HG02642 (cell line): ENCODE results near the gene SAP130.

Experiments used
- ATAC-seq: cut with Tn5 transposase; IDR thresholded peaks from one replicate; pipeline ENCODE4 v1.9.1; 2021; ENCODE audit warnings: mild to moderate bottlenecking; ENCODE audit not compliant: unreplicated experiment, poor library complexity

Gene SAP130

DNA sequence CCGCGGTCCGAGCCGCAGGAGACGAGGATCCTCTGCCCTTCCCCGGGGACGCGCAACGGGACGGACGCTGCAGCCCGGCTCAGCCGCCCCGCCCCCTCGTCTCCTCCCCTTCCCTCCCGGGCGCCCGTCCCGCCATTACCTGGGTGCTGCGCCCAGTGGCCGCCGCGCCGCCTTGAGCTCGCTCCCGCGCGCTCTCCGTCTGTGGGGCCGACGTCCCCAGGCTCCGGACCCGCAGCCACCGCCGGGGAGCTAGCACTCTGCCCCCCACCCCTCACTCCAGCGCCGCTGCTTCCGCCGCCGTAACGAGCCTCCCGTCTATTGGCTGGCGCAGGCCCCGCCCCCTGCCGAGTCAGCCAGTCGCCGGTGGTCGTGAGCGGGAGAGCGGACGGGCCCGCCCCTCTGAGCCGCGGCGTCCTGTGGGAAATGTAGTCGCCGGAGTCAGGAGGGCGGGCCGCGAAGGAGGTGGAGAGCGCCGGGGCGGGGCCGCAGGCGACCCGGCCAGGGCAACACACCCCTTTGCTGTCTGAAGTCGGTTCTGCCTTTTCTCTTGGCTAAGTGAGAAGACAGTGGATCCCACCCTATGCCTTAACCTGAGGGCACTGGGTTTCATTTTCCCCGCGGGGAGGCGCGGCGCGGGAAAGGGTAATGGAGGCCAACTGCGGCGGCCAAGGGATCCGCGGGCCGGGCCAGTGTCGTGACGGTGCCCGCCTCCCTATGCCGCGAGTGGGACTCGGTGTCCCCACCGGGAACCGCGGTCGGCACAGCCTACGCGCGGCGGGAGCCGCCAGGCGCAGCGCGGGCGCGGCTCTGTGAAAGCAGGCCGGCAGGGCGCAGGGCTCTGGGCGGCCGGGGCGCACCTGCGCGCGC, at the start of gene SAP130:
Gene SAP130 (minus strand): TSS at position 259 of the 867 bp plus-strand sequence. CDS start 1,767 bp downstream, outside the sequence.
- ATAC-seq, result peak; percentile 82

DNA sequence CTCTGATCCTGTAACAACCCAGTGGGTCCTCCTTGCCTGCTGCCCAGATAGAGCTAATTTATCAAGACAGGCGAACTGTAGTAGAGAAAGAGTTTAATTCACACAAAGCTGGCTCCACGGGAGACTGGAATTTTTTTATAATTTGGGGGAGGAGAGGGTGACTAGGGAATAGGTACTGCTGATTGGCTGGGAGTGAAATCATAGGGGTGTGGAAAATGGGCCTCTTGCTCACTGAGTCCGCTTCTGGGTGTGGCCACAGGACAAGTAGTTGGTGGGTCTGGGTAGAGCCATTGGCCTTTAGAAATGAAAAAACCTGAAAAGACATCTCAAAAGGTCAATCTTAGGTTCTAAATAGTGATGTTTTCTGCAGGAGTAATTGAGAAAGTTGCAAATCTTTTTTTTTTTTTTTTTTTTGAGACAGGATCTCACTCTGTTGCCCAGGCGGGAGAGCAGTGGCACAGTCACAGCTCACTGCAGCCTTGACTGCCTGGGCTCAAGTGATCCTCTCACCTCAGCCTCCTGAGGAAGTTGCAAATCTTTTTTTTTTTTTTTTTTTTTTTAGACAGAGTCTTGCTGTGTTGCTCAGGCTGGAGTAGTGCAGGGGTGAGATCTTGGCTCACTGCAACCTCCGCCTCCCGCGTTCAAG, 48.7 kb upstream of the SAP130 start:
- no peak for ATAC-seq

DNA sequence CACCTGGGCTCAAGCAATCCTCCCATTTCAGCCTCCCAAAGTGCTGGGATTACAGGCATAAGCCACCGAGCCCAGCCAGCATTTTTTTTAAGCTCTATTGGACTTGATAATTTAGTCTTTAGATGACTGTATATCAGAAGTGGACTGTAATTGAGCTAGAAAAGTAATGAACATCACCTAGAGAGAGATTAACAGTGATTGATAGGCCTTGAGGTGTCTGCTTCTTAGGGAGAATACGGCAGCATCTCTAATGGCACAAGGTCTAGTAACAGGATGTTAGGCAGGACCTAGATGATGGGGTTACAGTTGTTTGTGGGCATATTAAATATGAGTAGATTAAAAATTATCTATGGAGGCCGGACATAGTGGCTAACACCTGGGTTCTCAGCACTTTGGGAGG, 45.4 kb upstream of the SAP130 start:
- ATAC-seq, result no peak

DNA sequence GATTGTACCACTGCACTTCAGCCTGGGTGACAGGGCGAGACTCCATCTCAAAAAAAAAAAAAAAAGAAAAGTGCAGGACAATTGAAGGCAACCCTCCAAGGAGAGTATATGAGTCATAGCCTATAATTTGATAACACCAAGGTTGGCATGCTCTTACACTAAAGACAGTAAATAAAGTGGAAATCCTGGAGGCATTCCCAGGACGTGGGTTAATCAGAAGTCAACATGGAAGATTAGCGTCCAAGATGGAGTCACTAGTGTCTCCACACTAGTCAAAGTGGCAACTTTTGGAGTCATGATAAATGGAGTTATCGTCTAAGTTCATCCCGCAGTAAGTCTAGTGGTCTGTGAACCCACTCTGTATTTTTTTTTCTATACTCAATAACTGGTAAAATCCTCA, 41.9 kb upstream of the SAP130 start:
- no peak for ATAC-seq

DNA sequence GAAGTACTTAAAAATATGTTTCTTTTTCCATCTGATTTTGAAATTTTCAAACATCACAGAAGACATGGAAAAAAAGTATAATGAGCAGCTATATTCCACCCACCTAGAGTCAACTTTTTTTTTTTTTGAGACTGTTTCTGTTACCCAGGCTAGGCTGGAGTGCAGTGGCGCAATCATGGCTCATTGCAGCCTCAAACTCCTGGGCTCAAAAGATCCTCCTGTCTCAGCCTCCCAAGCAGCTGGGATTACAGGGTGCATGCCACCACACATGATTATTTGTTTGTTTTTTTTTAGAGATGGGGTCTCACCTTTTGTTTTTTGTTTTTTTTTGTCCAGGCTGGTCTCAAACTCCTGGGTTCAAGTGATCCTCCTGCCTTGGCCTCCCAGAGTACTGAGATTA, 36.5 kb upstream of the SAP130 start:
- no peak for ATAC-seq

DNA sequence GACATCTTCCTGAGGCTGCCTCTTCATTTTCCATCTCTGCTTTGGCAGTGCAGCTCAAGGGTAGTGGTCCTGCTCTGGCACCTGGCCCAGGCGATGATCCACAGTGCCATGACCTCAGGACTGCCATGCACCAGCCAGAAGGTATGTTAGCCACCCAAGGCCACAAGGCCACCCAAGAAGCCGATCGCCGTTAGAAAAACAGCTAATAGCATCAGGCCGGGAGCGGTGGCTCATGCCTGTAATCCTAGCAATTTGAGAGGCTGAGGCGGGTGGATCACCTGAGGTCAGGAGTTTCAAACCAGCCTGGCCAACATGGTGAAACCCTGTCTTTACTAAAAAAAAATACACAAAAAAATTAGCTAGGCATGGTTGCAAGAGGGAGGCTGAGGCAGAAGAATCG, 34.7 kb upstream of the SAP130 start:
- no peak for ATAC-seq

DNA sequence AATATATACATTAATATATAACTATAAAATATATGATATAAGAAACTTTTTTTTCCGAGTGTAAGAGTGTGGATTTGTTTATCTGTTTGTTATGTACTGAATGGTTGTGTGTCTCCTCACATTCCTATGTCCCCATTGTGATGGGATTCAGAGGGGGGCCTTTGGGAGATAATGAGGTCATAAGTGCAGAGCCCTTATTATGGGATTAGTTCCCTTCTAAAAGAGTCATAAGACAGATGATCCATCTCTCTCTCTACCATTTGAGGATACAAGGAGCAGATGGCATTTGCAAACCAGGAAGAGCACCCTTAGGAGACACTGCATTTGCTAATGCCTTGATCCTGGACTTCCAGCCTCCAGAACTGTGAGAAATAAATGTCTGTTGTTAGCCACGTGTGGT, 30.3 kb upstream of the SAP130 start:
- ATAC-seq, result no peak

DNA sequence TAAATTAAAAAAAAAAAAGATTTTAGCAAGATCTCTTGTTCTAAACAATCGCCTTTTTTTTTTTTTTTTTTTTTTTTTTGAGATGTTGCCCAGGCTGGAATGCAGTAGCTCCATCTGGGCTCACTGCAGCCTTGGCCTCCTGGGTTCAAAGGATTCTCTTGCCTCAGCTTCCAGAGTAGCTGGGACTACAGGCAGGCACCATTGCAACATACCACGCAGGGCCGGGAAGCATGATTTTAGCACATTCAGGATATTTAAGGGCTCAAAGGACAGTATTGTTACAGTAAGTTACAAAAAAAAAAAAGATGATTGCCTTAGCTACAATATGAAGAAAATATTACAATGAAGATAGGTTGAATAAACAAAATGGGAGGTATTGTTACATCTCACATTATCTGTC, 29.5 kb upstream of the SAP130 start:
- no peak for ATAC-seq

DNA sequence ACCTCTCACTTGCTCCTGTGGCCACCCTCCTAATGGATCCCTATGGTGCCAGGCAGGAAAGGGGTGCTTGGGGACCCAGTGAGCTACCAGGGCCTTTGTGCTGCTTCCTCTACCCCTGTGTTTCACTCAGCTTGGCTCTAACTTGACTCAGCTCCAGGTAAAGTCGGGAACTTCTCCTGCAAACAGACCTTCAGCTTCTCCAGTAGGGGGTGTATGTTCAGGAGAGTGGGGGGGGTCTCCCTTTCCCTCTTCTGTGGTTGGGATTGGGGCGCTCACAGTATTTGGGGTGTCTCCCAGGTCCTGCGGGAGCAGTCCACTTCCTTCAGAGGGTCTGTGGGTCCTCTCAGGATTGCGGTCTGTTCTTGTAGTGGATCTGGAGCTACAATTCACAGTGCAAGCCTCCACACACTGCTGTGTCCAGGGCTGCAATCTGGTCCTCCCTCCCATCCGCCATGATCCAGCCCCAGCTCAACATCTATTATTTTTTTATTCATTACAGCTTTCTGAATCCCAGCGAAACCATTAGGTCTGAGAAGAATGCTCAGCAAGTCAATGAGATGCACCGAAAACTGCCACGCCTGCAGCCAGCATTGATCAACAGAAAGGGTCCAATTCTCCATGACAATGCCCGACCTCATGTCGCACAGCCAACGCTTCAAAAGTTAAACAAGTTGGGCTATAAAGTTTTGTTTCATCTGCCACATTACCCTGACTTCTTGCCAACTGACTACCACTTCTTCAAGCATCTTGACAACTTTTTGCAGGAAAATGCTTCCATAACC, 26.4 kb upstream of the SAP130 start:
- ATAC-seq, result no peak

DNA sequence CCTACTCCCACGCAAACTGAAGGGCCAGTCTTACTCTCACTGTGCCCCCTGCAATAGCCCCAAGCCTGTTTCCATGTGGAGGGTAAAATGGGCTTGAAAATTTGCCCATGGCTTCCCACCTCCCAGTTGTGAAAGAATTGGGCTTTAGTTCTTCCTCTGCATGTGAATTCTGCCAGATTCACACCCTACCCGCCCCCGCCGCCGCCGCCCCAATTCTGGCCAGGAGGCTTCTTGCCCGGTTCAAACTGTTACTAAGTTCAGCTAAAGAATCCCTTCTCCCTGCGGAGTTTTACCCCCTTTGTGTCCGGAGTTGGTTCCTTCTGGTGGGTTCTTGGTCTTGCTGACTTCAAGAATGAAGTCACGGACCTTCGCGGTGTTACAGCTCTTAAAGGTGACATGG, 25.5 kb upstream of the SAP130 start:
- ATAC-seq, result no peak

DNA sequence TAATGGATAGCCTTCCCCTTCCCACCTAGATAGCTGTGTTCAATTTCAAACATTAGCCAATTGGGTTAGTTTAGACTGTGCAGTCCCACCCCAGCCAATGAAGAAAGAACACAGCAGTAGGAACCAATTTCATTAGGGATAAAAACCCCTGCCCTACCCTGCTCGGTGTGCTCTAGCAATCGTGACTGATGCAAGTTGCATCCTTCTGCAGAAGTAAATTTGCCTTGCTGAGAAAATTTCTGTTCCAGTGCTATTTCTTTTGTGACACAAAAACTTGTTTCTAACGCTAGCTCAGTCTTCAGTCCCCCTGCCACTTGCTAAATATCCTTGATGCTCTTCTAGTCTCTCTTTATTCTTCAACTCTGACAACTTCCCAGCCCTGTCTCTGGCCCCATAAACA, 15.2 kb upstream of the SAP130 start:
- no peak for ATAC-seq

DNA sequence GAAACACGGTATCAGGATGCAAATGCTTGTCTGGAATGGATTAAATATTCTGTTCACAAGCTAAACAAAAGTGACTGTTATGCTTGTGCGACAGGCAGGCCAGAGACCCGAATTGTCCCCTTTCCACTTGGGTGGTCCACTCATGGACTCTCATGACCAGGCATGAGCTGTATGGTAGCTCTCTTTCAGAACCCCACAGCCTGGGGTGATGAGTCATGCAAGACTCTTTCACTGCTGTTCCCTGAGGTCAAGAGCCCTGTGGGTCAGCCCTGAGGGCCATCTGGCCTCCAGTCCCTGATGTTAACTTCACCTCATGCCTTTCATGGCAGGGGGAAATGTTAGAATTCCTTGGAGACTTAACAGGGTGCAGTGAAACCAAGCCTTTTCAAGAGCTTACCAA, 13.7 kb upstream of the SAP130 start:
- no peak for ATAC-seq

DNA sequence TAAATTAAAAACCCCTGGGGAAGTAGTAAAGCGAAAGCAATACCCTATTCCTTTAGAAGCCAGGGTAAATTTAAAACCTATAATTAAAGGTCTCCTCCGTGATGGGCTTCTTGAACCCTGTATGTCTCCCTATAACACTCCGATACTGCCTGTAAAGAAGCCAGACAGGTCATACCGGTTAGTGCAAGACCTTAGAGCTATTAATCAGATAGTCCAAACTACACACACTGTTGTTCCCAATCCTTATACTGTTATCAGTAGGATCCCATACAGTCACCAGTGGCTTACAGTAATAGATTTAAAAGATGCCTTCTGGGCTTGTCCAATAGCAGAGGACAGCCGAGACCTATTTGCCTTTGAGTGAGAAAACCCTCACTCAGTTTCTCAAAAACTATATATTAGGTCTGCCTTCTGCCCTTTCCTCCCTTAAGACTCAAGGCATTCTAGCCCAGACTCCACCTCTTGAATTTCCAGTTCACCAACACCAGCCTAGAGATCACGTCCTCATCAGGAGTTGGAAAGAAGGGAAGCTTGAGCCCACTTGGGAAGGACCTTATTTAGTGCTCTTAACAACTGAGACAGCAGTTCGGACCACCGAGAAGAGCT, 12.4 kb upstream of the SAP130 start:
- no peak for ATAC-seq

DNA sequence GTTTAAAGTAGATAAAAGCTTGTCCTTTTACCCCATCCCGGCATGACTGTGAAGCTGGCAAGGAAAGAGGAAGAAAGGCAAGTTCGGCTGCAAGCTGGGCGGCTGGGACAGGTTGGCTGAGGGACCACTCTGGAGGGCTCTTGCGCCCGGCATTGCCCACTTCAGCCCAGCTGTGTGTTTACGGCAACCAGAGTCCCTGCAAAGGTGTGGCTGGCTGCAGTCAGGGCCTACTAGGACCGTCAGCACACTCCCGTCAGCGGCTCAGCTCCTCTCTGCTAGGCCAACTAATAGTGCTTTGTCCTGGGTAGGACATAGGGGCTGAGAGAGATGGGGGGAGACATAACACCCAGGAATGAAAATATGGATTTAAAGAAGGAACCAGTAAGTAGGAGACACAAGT, 11.7 kb upstream of the SAP130 start:
- no peak for ATAC-seq

DNA sequence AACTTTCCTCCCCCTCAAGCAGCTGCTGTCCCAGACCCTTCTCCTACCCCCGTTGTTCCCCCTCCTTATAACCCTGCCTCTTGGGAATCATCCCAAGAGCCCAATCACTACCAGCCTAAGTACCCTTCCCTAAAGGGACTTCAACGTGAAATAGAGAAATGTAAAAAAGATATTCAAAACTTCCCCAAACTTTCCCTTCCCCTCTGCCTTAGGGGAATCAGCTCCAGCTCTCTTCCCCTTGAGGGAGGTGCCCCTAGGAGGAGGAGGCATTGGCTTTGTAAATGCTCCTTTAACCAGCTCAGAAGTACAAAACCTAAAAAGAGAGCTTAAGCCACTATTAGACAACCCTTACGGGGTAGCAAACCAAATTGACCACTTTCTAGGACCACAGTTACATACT, 10.6 kb upstream of the SAP130 start:
- no peak for ATAC-seq

DNA sequence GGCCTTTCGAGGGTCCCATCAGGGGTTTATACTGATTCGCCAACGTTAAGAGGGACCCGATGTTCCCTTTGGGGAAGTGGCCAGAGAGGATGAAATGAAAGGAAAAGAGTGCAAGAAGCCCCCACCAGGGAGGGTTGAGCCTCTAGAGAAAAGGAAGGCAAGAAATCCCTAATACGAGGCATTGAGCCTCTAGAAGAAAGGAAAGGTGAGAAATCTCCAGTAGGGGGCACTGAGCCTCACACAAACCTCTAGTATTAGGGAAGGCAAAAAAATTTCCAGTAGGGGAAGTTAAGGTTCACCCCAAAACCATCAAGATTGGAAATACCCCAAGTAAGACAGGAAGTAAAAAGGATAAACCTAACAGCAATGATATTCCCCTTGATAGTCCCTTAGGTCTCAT, 9.8 kb upstream of the SAP130 start:
- ATAC-seq, result no peak

DNA sequence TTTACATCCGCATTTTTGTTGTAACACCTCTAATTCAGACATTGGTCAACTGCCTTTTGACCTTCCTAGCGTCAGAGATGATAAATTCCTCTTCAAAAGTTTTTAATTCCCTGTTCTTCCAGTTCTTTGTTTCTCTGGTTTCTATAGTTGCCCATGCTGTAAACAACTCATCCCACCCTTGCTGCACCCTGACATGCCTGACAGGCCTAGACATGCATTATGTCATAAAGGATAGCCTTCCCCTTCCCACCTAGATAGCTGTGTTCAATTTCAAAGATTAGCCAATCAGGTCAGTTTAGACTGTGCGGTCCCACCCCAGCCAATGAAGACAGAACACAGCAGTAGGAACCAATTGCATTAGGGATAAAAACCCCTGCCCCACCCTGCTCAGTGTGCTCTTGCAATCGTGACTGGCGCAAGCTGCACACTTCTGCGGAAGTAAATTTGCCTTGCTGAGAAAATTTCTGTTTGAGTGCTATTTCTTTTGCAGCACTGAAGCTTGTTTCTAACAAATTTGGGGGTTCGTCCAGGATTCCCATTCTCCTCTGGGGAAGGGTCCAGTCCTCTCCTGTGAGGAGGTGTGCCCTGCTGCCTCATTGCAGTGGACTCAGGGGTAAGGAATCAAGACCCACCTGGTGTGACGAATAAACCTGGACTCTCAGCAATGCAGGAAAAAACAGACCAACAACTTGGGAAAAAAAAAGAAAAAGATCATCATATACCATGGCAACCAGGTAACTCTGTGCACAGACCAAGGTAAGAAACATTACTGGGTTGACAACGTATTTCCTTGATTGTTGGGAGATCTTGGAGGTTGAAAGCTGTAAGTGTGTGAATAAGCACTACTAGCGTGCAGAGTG, 9.1 kb upstream of the SAP130 start:
- no peak for ATAC-seq

DNA sequence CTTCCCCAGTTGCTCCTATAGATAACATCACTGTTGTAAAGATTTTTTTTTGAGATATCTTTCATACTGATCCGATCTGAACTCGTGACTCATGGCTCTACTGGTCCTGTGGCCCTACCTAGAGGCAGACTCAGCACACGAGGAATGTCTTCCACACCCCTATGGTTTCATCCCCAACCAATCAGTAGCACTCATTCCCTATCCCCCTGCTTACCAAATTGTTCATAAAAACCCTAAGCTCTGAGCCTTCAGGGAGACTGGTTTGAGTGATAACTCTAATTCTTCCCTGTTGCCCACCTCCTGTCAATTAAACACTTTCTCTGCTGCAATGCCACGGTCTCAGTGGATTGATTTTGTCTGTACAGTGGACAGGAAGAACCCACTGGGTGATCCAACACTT, 4.2 kb upstream of the SAP130 start:
- no peak for ATAC-seq

DNA sequence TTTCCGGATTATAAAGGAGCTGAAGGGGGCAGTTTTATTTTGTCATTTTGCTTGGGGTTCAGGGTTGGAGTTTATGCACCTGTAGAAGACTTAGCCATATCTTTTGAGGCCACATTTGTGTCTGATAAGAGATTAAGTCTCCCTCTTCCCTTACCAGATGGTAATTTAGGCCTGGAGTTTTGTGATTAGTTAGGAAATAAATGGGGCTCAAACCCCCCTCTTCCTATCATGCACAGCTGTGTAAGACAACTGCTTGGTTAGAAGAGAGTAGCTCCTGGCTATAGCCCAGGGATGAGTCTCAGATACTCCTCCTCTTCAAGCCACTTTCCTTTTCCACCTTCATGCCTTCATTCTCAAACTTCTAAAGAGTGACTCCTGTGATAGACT, 802 bp upstream of the SAP130 start:
- ATAC-seq, result no peak

DNA sequence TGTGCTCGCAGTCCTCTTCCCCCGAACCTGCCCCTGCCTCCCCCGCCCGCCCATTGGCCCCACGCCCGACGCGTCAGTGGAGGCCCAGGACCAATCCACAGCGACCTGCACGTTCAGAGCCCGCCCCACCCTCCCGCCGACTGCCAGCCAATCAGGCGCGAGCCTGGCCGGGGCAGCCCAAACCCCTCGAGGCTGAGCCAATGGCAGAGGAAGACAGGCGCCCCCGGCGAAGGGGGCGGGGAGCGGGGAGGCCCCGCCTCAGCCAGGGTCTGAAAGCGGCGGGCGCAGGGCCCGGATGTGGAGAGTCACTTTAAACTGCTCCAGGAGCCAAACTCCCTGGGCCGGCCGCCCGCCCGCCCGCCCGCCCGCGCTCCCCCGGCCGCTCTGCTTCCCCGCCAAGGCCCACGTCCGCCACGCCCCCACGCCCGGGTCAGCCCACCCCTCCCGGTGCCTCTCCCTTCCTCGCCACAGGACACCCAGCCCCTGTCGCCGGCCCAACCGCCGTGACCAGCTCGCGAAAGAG, 520 bp downstream of the SAP130 start:
- peak; percentile 87 for ATAC-seq
